AG09309 (cell line): ENCODE results near the gene AGAP1.
"Not testable (repeated sequence)": the region's sequence is repeated elsewhere in the genome, so short reads cannot be mapped to it uniquely, and the experiment has no call there.

ENCODE experiments used
- DNase-seq: peaks from one replicate; pipeline ENCODE4 v3.0.0-alpha.2; 2010; ENCODE audit warnings: low read depth
- H3K4me3 ChIP-seq: 2 replicates; pipeline ENCODE4 v1.5.1; 2011; ENCODE audit warnings: mild to moderate bottlenecking, low read depth, low read length, moderate library complexity; ENCODE audit not compliant: control insufficient read depth
- CTCF ChIP-seq: IDR thresholded peaks from 2 replicates; pipeline ENCODE4 v1.5.1; 2011; ENCODE audit warnings: mild to moderate bottlenecking, low read depth, low read length, inconsistent platforms; ENCODE audit not compliant: insufficient read depth, control insufficient read depth; ENCODE audit errors: missing control alignments

Gene AGAP1

GRCh38 chr2:235600926-235601325, 107.1 kb downstream of the AGAP1 start:
- DNase-seq, result no peak
- no peak overlapping the region for H3K4me3 ChIP-seq
- no peak for TF ChIP-seq CTCF

- no peak overlapping the region for H3K4me3 ChIP-seq
- no peak for TF ChIP-seq CTCF
- no peak for DNase-seq
Observed at GRCh38 chr2:235601960-235602704, 108.3 kb downstream of the AGAP1 start.

- DNase-seq, H3K4me3 ChIP-seq: not testable (repeated sequence)
Observed at GRCh38 chr2:235602971-235603370, 109.1 kb downstream of the AGAP1 start.

- no peak overlapping the region for H3K4me3 ChIP-seq
- no peak for TF ChIP-seq CTCF
- DNase-seq, result no peak
Observed at GRCh38 chr2:235603659-235604058, 109.8 kb downstream of the AGAP1 start.

- H3K4me3 ChIP-seq, result no peak overlapping the region
- no peak for TF ChIP-seq CTCF
- DNase-seq, result peak; percentile 90
Observed at GRCh38 chr2:235605312-235606003, 111.6 kb downstream of the AGAP1 start.

- TF ChIP-seq CTCF, result no peak
- no peak overlapping the region for H3K4me3 ChIP-seq
- no peak for DNase-seq
Observed at GRCh38 chr2:235606004-235606715, 112.3 kb downstream of the AGAP1 start.
